Activated CD8-positive, alpha-beta T cell treated with anti-CD3 and anti-CD28 coated beads for 36 hours (primary cell): ENCODE data around the gene HK1. TPM values are rescaled to one million over a fixed set of nuclear protein-coding genes. Genes with fewer than 3 reads are reported as not detected.

Source experiments
- ATAC-seq: fragments of 200-7000 bp; cut with Tn5 transposase; one replicate; pipeline ENCODE4 v1.10.0; 2021; ENCODE audit warnings: mild to moderate bottlenecking, moderate library complexity
- CTCF ChIA-PET: fragments of 350-600 bp; sonication (Branson Sonifier 250); formaldehyde crosslinking; loops from one replicate; lab custom pipeline; 2021; ENCODE audit warnings: antibody characterized with exemption; lab: Charles Lee
- POLR2A ChIA-PET: fragments of 350-600 bp; sonication (Branson Sonifier 250); formaldehyde crosslinking; loops from one replicate; lab custom pipeline; 2021; ENCODE audit warnings: antibody characterized with exemption; lab: Charles Lee
- DNase-seq: peaks from one replicate; pipeline ENCODE4 v3.0.0-alpha.2; 2020
- H3K27ac Mint-ChIP-seq: one replicate; pipeline ENCODE4 v1.8.0; 2021; ENCODE audit warnings: mild to moderate bottlenecking, mixed read lengths
- H3K27me3 Mint-ChIP-seq: one replicate; pipeline ENCODE4 v1.8.0; 2021; ENCODE audit warnings: mixed read lengths
- H3K36me3 Mint-ChIP-seq: one replicate; pipeline ENCODE4 v1.8.0; 2021; ENCODE audit warnings: low read depth, mixed read lengths
- H3K4me1 Mint-ChIP-seq: one replicate; pipeline ENCODE4 v1.8.0; 2021; ENCODE audit warnings: low read depth, mixed read lengths
- H3K4me3 Mint-ChIP-seq: one replicate; pipeline ENCODE4 v1.8.0; 2021; ENCODE audit warnings: mild to moderate bottlenecking, moderate library complexity, mixed read lengths
- H3K9me3 Mint-ChIP-seq: one replicate; pipeline ENCODE4 v1.8.0; 2021; ENCODE audit warnings: mixed read lengths
- CTCF ChIP-seq: fragments of 200-600 bp; IDR thresholded peaks from one replicate; pipeline ENCODE4 v1.8.0; 2022; ENCODE audit warnings: antibody characterized with exemption, mild to moderate bottlenecking
- intact Hi-C: fragments of 100-400 bp; cut with micrococcal nuclease; formaldehyde crosslinking; loops from one replicate; pipeline ENCODE4 v1.10.0; 2022
- total RNA-seq, 2 experiments: library from RNA; stranded (reverse); gene quantifications; one replicate each; pipeline ENCODE4 v1.2.3, GENCODE V29; 2021

HK1 gene
- total RNA-seq, 2 experiments from 2014 or later = 314 to 325 TPM

DNA sequence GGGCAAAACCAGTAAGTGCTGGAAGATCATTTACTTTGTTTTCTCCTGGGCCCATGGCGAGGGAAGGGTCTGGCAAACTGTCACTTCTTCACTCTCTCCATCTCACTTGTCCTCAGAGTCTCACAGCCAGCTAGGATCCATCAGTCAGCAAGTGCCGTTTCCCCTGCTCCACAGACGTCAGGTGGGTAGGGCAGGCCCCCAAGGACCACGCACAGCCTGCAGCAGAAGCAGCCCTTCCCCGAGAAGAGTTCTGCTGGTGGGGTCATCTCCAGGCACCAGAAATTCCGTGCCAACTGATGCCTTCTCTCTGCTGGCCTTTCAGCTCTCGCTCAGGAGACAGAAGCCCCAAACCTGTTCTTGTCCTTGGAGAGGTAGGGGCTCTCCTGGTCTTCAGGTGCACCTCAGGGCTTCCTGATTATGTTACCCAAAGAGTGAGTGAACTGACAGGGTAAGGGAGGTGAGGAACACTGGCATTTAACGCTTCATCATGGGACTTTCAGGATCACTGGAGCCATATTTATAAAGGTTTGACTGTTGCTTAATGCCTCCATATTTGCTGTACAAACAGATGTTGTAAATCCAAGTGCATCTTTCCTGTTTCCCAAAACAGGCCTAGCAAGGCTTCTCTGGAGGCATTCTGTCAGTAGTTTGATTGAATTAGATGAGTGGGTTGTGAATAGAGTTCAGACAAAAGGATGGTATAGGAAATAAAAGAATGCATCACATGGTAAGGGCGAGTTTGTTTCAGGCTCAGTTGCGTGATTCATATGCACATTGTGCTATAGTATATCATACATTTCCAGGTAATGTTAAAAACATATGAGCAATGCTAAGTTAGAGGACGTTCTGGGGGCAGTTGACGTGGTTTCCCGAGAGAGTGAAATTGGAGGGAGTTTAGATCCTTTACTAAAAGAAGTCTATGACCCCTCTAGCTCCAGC is 159.3 kb downstream of the HK1 start:
- H3K4me3 Mint-ChIP-seq = no peak overlapping the region
- intact Hi-C loops = no loop called here
- DNase-seq (no peak), ATAC-seq (no peak)
- no peak overlapping the region for H3K27ac Mint-ChIP-seq
- H3K27me3 Mint-ChIP-seq = peaks cover 1% of the 10 kb centered on the region
- H3K36me3 Mint-ChIP-seq = no peaks in the 10 kb centered on the region
- ChIA-PET POLR2A (no interaction called here), CTCF (interaction anchor here (1.6 kb wide), 1 partner anchor 77 kb away, joined by 4 read pairs; no protein-coding TSS in a partner anchor)
- TF ChIP-seq CTCF = no peak
- H3K4me1 Mint-ChIP-seq = no peaks in the 10 kb centered on the region
- no peaks in the 10 kb centered on the region for H3K9me3 Mint-ChIP-seq

DNA sequence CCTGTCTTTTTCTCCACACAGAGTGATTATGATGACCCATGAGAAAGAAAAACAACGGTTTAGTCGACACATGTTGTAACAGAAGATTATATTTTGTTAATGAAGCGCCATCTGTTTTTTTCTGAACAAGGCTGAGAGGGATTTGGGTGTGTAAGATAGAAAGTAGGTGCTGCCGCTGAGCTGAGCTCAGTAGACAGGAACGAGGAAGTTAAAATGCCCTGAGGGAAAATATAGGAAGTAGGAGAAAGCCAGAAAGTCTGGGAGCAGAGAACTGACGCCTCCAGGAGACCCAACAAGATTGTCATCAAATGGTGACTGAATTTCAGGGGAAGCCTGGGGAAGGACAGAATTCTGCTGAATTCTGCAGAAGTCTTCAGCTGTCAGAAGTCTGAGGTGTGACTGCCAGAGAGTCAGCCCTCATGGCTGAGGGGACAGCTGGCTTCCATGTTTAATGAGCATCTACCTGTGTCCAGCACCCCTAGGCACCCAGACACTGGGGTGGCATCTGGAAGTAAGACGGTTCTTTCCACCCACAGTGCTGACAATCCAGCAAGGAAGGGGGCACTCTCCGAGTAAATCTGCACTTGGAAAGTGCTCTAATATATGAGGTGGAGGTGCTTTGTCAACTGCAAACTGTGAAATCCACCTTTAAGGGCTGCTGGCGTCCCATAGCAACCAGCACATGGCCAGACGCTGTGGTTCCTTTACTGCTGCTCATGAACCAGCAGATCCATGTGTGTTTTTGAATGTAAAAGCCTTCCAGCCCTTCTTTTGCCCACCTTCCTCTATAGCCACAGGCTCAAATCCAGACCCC is 160.4 kb downstream of the HK1 start:
- Mint-ChIP-seq H3K4me1 (no peaks in the 10 kb centered on the region), H3K36me3 (no peaks in the 10 kb centered on the region), H3K4me3 (no peak overlapping the region), H3K9me3 (no peaks in the 10 kb centered on the region), H3K27ac (no peak overlapping the region), H3K27me3 (peaks cover 1% of the 10 kb centered on the region)
- ChIA-PET CTCF (interaction anchor here (1.1 kb wide), 1 partner anchor 12 kb away, joined by 3 read pairs; the partner anchor contains the start of gene TSPAN15), POLR2A (no interaction called here)
- no peak for TF ChIP-seq CTCF
- ATAC-seq (no peak), DNase-seq (no peak)
- intact Hi-C loops = no loop called here

DNA sequence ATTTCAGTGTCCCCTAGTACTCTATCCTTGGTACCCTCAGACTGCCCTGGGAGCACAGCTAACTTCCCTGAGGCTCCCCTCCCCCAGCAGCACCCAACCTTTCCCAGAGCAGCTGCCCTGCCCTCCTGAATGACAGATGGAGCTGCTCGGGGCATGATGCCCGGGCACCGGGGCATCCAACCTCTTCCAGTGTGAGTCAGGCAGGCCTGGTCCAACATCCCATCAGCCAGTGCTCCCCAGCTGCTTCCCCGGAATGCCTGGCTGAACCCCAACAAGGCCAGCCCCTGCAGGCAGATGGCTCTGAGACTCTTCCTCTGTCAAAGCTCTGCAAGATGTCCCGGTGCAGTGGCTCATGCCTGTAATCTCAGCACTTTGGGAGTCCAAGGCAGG is 161.0 kb downstream of the HK1 start:
- DNase-seq (no peak), ATAC-seq (no peak)
- intact Hi-C loops = no loop called here
- TF ChIP-seq CTCF = no peak
- no peaks in the 10 kb centered on the region for H3K4me1 Mint-ChIP-seq
- no peak overlapping the region for H3K27ac Mint-ChIP-seq
- CTCF ChIA-PET = interaction anchor here (1.1 to 1.8 kb wide), 2 partner anchors 10 to 12 kb away, joined by 3 to 5 read pairs; partner anchors contain the start of gene TSPAN15
- no peak overlapping the region for H3K4me3 Mint-ChIP-seq
- no peaks in the 10 kb centered on the region for H3K36me3 Mint-ChIP-seq
- POLR2A ChIA-PET = interaction anchor here (1.2 kb wide), 1 partner anchor 13 kb away, joined by 3 read pairs; no protein-coding TSS in a partner anchor
- H3K27me3 Mint-ChIP-seq = peaks cover 1% of the 10 kb centered on the region
- no peaks in the 10 kb centered on the region for H3K9me3 Mint-ChIP-seq

DNA sequence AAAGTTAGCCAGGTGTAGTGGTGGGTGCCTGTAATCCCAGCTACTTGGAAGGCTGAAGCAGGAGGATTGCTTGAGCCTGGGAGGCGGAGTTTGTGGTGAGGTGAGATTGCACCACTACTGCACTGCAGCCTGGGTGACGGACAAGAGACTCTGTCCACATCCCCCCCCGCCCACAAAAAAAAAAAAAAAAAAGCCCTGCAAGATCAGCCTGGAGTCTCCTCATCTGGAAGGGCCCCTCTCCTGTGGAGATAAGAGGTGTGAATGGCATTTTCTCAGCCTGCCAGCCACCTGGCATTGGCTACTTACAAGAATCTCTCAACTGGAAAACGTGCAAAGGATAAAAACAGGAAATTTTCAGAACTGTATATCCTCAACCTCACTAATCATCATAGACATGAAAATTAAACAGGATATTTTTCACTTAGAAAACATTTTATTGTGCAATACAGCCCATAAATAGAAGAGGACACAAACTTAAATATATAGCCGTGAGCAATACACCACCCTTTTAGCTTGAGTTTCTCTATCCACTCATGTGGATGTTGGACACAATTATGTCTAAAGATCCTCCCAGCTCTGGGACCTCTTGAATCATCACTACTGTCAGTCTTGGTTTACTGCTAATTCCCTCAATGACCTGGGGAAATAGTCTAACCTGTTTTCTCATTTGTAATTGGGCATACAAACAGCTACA is 161.7 kb downstream of the HK1 start:
- DNase-seq (no peak), ATAC-seq (no peak)
- Mint-ChIP-seq H3K27ac (no peak overlapping the region), H3K36me3 (no peaks in the 10 kb centered on the region), H3K4me1 (no peaks in the 10 kb centered on the region), H3K9me3 (no peaks in the 10 kb centered on the region), H3K4me3 (no peak overlapping the region), H3K27me3 (peaks cover 1% of the 10 kb centered on the region)
- CTCF ChIA-PET = interaction anchor here (1.1 to 1.8 kb wide), 2 partner anchors 10 to 11 kb away, joined by 3 to 5 read pairs; partner anchors contain the start of gene TSPAN15
- TF ChIP-seq CTCF = no peak
- POLR2A ChIA-PET = interaction anchor here (1.2 kb wide), 1 partner anchor 12 kb away, joined by 3 read pairs; no protein-coding TSS in a partner anchor
- intact Hi-C loops = no loop called here
